ENCODE data around the gene KBTBD4. TPM values are rescaled to one million over a fixed set of nuclear protein-coding genes. Genes with fewer than 3 reads are reported as not detected.

The KBTBD4 gene
- 10 to 100 TPM in 3 of 4 donors, 1 to 10 TPM in 1; 9.8 to 13.7 (median 12.0) TPM for polyA plus RNA-seq
- long read RNA-seq, donor 1, transcript KBTBD4-202 (4 exons, 2,372 nt) = major isoform, 8 of 9 reads
- long read RNA-seq, donor 1, partial matches to known transcripts = 0 of 9 reads
- long read RNA-seq, donor 1, other reads (novel, unspliced or antisense) = 0 of 9 reads
- long read RNA-seq, donor 2, partial matches to known transcripts = 0 of 3 reads
- long read RNA-seq, donor 2, other reads (novel, unspliced or antisense) = 0 of 3 reads
- long read RNA-seq, donor 3, partial matches to known transcripts = 0 of 1 reads
- long read RNA-seq, donor 3, other reads (novel, unspliced or antisense) = 0 of 1 reads
- long read RNA-seq, donor 4 = 0 reads
- long read RNA-seq, donor 5, partial matches to known transcripts = 0 of 2 reads
- long read RNA-seq, donor 5, other reads (novel, unspliced or antisense) = 0 of 2 reads
- long read RNA-seq, donor 6, partial matches to known transcripts = 0 of 4 reads
- long read RNA-seq, donor 6, other reads (novel, unspliced or antisense) = 0 of 4 reads
- long read RNA-seq, donor 7 = 0 reads
- long read RNA-seq, donor 8, partial matches to known transcripts = 0 of 1 reads
- long read RNA-seq, donor 8, other reads (novel, unspliced or antisense) = 0 of 1 reads
- long read RNA-seq, donor 9, partial matches to known transcripts = 0 of 1 reads
- long read RNA-seq, donor 9, other reads (novel, unspliced or antisense) = 0 of 1 reads
- long read RNA-seq, donor 10, partial matches to known transcripts = 0 of 5 reads
- long read RNA-seq, donor 10, other reads (novel, unspliced or antisense) = 0 of 5 reads

GRCh38 chr11:47578524-47579494, at the start of gene KBTBD4, which contains the start of gene NDUFS3:
Gene KBTBD4 (minus strand): TSS chr11:47578970. CDS start chr11:47578951, 19 bp downstream.
Gene NDUFS3 (plus strand): TSS chr11:47579074. CDS start chr11:47579092, 18 bp downstream.
- peak within 1 kb of the TSS; percentile 65 to 79 (median 69) for H3K27ac ChIP-seq (ENCODE audit: low read depth in 1 of 3, low read length in 2 of 3)
- DNase-seq = peak; percentile 94 to 97
- no peaks in the 10 kb centered on the region for H3K9me3 ChIP-seq (ENCODE audit: control insufficient read depth in 2 of 2, insufficient read depth in 1 of 2, low read depth in 1 of 2, low read length in 1 of 2)
- peaks cover 0 to 10% (median 5%) of the 10 kb centered on the region in 3 donors for H3K4me1 ChIP-seq (ENCODE audit: control insufficient read depth in 3 of 3, insufficient read depth in 2 of 3, low read depth in 1 of 3, low read length in 2 of 3)
- peak within 1 kb of the TSS; percentile 69 to 91 (median 85) for H3K4me3 ChIP-seq (ENCODE audit: low read depth in 1 of 3, low read length in 3 of 3)
- peaks cover 11 to 56% (median 22%) of the 10 kb centered on the region in 3 donors for H3K36me3 ChIP-seq (ENCODE audit: control insufficient read depth in 3 of 3, insufficient read depth in 2 of 3, low read depth in 1 of 3, low read length in 3 of 3)
- no peak for FAIRE-seq
- 0% methylated on average over 69 to 72 of the region's 72 CpGs for WGBS, 3 donors
- no peaks in the 10 kb centered on the region for H3K27me3 ChIP-seq (ENCODE audit: control insufficient read depth in 3 of 3, insufficient read depth in 3 of 3, low read length in 3 of 3)

- DNase-seq (peak in 1 of 2 donors; percentile 46), FAIRE-seq (no peak)
- H3K27me3 ChIP-seq (ENCODE audit: control insufficient read depth in 3 of 3, insufficient read depth in 3 of 3, low read length in 3 of 3) = no peaks in the 10 kb centered on the region
- H3K36me3 ChIP-seq (ENCODE audit: control insufficient read depth in 3 of 3, insufficient read depth in 2 of 3, low read depth in 1 of 3, low read length in 3 of 3) = peaks cover 14 to 62% (median 28%) of the 10 kb centered on the region in 3 donors
- WGBS, 3 donors = 68 to 80% (median 77%) methylated on average over 4 of the region's 4 CpGs
- no peaks in the 10 kb centered on the region for H3K4me1 ChIP-seq (ENCODE audit: control insufficient read depth in 3 of 3, insufficient read depth in 2 of 3, low read depth in 1 of 3, low read length in 2 of 3)
- H3K27ac ChIP-seq (ENCODE audit: low read depth in 1 of 3, low read length in 2 of 3) = no peak overlapping the region
- H3K4me3 ChIP-seq (ENCODE audit: low read depth in 1 of 3, low read length in 3 of 3) = no peak overlapping the region
- no peaks in the 10 kb centered on the region for H3K9me3 ChIP-seq (ENCODE audit: control insufficient read depth in 2 of 2, insufficient read depth in 1 of 2, low read depth in 1 of 2, low read length in 1 of 2)
Observed at GRCh38 chr11:47628026-47628425, 49.3 kb upstream of the KBTBD4 start.

GRCh38 chr11:47626234-47626633, 47.5 kb upstream of the KBTBD4 start:
- FAIRE-seq (no peak), DNase-seq (no peak)
- Histone ChIP-seq H3K4me1 (ENCODE audit: control insufficient read depth in 3 of 3, insufficient read depth in 2 of 3, low read depth in 1 of 3, low read length in 2 of 3) (no peaks in the 10 kb centered on the region), H3K27me3 (ENCODE audit: control insufficient read depth in 3 of 3, insufficient read depth in 3 of 3, low read length in 3 of 3) (no peaks in the 10 kb centered on the region), H3K27ac (ENCODE audit: low read depth in 1 of 3, low read length in 2 of 3) (no peak overlapping the region), H3K9me3 (ENCODE audit: control insufficient read depth in 2 of 2, insufficient read depth in 1 of 2, low read depth in 1 of 2, low read length in 1 of 2) (no peaks in the 10 kb centered on the region), H3K4me3 (ENCODE audit: low read depth in 1 of 3, low read length in 3 of 3) (no peak overlapping the region), H3K36me3 (ENCODE audit: control insufficient read depth in 3 of 3, insufficient read depth in 2 of 3, low read depth in 1 of 3, low read length in 3 of 3) (peaks cover 16 to 64% (median 27%) of the 10 kb centered on the region in 3 donors)
- 97 to 98% (median 98%) methylated on average over 8 of the region's 8 CpGs for WGBS, 3 donors

GRCh38 chr11:47620836-47621378, 42.1 kb upstream of the KBTBD4 start:
- Histone ChIP-seq H3K4me3 (ENCODE audit: low read depth in 1 of 3, low read length in 3 of 3) (no peak overlapping the region), H3K9me3 (ENCODE audit: control insufficient read depth in 2 of 2, insufficient read depth in 1 of 2, low read depth in 1 of 2, low read length in 1 of 2) (no peaks in the 10 kb centered on the region), H3K27ac (ENCODE audit: low read depth in 1 of 3, low read length in 2 of 3) (no peak overlapping the region), H3K36me3 (ENCODE audit: control insufficient read depth in 3 of 3, insufficient read depth in 2 of 3, low read depth in 1 of 3, low read length in 3 of 3) (peaks cover 15 to 52% (median 26%) of the 10 kb centered on the region in 3 donors), H3K4me1 (ENCODE audit: control insufficient read depth in 3 of 3, insufficient read depth in 2 of 3, low read depth in 1 of 3, low read length in 2 of 3) (no peaks in the 10 kb centered on the region), H3K27me3 (ENCODE audit: control insufficient read depth in 3 of 3, insufficient read depth in 3 of 3, low read length in 3 of 3) (no peaks in the 10 kb centered on the region)
- FAIRE-seq = no peak
- 89 to 96% (median 93%) methylated on average over 2 of the region's 2 CpGs for WGBS, 3 donors
- DNase-seq = no peak

- H3K4me3 ChIP-seq (ENCODE audit: low read depth in 1 of 3, low read length in 3 of 3) = no peak overlapping the region
- H3K9me3 ChIP-seq (ENCODE audit: control insufficient read depth in 2 of 2, insufficient read depth in 1 of 2, low read depth in 1 of 2, low read length in 1 of 2) = no peaks in the 10 kb centered on the region
- WGBS, 3 donors = 47 to 75% (median 56%) methylated on average over 3 of the region's 3 CpGs
- FAIRE-seq (no peak), DNase-seq (no peak)
- H3K36me3 ChIP-seq (ENCODE audit: control insufficient read depth in 3 of 3, insufficient read depth in 2 of 3, low read depth in 1 of 3, low read length in 3 of 3) = peaks cover 12 to 36% (median 16%) of the 10 kb centered on the region in 3 donors
- H3K27ac ChIP-seq (ENCODE audit: low read depth in 1 of 3, low read length in 2 of 3) = no peak overlapping the region
- H3K27me3 ChIP-seq (ENCODE audit: control insufficient read depth in 3 of 3, insufficient read depth in 3 of 3, low read length in 3 of 3) = no peaks in the 10 kb centered on the region
- H3K4me1 ChIP-seq (ENCODE audit: control insufficient read depth in 3 of 3, insufficient read depth in 2 of 3, low read depth in 1 of 3, low read length in 2 of 3) = no peaks in the 10 kb centered on the region
Observed at GRCh38 chr11:47617417-47617809, 38.6 kb upstream of the KBTBD4 start.

GRCh38 chr11:47616726-47617416, 38.1 kb upstream of the KBTBD4 start:
- no peaks in the 10 kb centered on the region for H3K4me1 ChIP-seq (ENCODE audit: control insufficient read depth in 3 of 3, insufficient read depth in 2 of 3, low read depth in 1 of 3, low read length in 2 of 3)
- FAIRE-seq (no peak), DNase-seq (peak; percentile 27 to 61)
- 89 to 91% (median 90%) methylated on average over 10 of the region's 10 CpGs for WGBS, 3 donors
- H3K27me3 ChIP-seq (ENCODE audit: control insufficient read depth in 3 of 3, insufficient read depth in 3 of 3, low read length in 3 of 3) = no peaks in the 10 kb centered on the region
- H3K4me3 ChIP-seq (ENCODE audit: low read depth in 1 of 3, low read length in 3 of 3) = no peak overlapping the region
- H3K27ac ChIP-seq (ENCODE audit: low read depth in 1 of 3, low read length in 2 of 3) = no peak overlapping the region
- no peaks in the 10 kb centered on the region for H3K9me3 ChIP-seq (ENCODE audit: control insufficient read depth in 2 of 2, insufficient read depth in 1 of 2, low read depth in 1 of 2, low read length in 1 of 2)
- H3K36me3 ChIP-seq (ENCODE audit: control insufficient read depth in 3 of 3, insufficient read depth in 2 of 3, low read depth in 1 of 3, low read length in 3 of 3) = peaks cover 11 to 34% (median 15%) of the 10 kb centered on the region in 3 donors

- Histone ChIP-seq H3K4me3 (ENCODE audit: low read depth in 1 of 3, low read length in 3 of 3) (no peak overlapping the region), H3K36me3 (ENCODE audit: control insufficient read depth in 3 of 3, insufficient read depth in 2 of 3, low read depth in 1 of 3, low read length in 3 of 3) (peaks cover 4 to 33% (median 11%) of the 10 kb centered on the region in 3 donors), H3K27me3 (ENCODE audit: control insufficient read depth in 3 of 3, insufficient read depth in 3 of 3, low read length in 3 of 3) (no peaks in the 10 kb centered on the region), H3K9me3 (ENCODE audit: control insufficient read depth in 2 of 2, insufficient read depth in 1 of 2, low read depth in 1 of 2, low read length in 1 of 2) (no peaks in the 10 kb centered on the region), H3K27ac (ENCODE audit: low read depth in 1 of 3, low read length in 2 of 3) (no peak overlapping the region), H3K4me1 (ENCODE audit: control insufficient read depth in 3 of 3, insufficient read depth in 2 of 3, low read depth in 1 of 3, low read length in 2 of 3) (no peaks in the 10 kb centered on the region)
- FAIRE-seq = no peak
- DNase-seq = no peak
Observed at GRCh38 chr11:47615249-47615648, 36.5 kb upstream of the KBTBD4 start.

Data from small intestine (tissue), 16 donors.